ENCODE results near the gene TMEM158. TPM values are rescaled to one million over a fixed set of nuclear protein-coding genes. Genes with fewer than 3 reads are reported as not detected.

TMEM158 gene
- total RNA-seq, 1 experiment from 2014 or later: 25.8 TPM

- no peak for TF ChIP-seq POLR2AphosphoS5 (IDR thresholded peaks at IDR 0.05; ENCODE audit: low read depth, low read length)
- TF ChIP-seq FOSL1 (IDR thresholded peaks at IDR 0.05; ENCODE audit: low read depth): no peak
These were observed 47.7 kb downstream of the TMEM158 start (continued) for GRCh38 chr3:45178183-45179023.

GRCh38 chr3:45176912-45177311, 49.2 kb downstream of the TMEM158 start:
- TF ChIP-seq RAD21 (IDR thresholded peaks at IDR 0.05; ENCODE audit: low read depth) (no peak), ZFX (IDR thresholded peaks at IDR 0.05) (no peak), TCF7L2 (IDR thresholded peaks at IDR 0.05; ENCODE audit: borderline replicate concordance, extremely low read depth, insufficient read depth, insufficient read length) (no peak), CEBPB (IDR thresholded peaks at IDR 0.05; ENCODE audit: low read depth) (no peak), EGR1 (IDR thresholded peaks at IDR 0.05; ENCODE audit: low read depth) (no peak)
- CTCF ChIA-PET: interaction anchor here (1.4 kb wide), 1 partner anchor 33 kb away, joined by 4 read pairs; no protein-coding TSS in a partner anchor
- Histone ChIP-seq H2AFZ (ENCODE audit: low read depth, low read length, poor library complexity, severe bottlenecking) (no peak overlapping the region), H3K27ac (ENCODE audit: low read depth, low read length) (no peak overlapping the region), H3K4me2 (ENCODE audit: low read length) (no peak overlapping the region), H3K9ac (ENCODE audit: low read length) (no peak overlapping the region), H3K79me2 (ENCODE audit: insufficient read depth, low read length) (no peaks in the 10 kb centered on the region), H3K27me3 (ENCODE audit: insufficient read depth, low read length) (no peaks in the 10 kb centered on the region), H3K4me1 (ENCODE audit: control insufficient read depth in 1 of 2, insufficient read depth in 2 of 2, low read length in 2 of 2) (peaks cover 15 to 16% of the 10 kb centered on the region in 2 experiments; a peak in 2 of 4 replicates), H3K9me2 (ENCODE audit: insufficient read depth) (no peaks in the 10 kb centered on the region), H4K20me1 (ENCODE audit: insufficient read depth) (no peaks in the 10 kb centered on the region), H3K9me3 (ENCODE audit: control insufficient read depth in 1 of 2, insufficient read depth in 1 of 2, low read depth in 1 of 2, low read length in 2 of 2) (no peaks in the 10 kb centered on the region), H3K36me3 (ENCODE audit: control insufficient read depth in 1 of 2, insufficient read depth in 2 of 2, low read length in 2 of 2) (no peaks in the 10 kb centered on the region), H3K4me3 (replicated peaks in 1 of 2; ENCODE audit: low read depth in 1 of 2, low read length in 2 of 2) (no peak overlapping the region)
- intact Hi-C loops (cut with micrococcal nuclease): no loop called here
- DNase-seq (ENCODE audit: low read depth, low spot score) (no peak), ATAC-seq (no peak)
- BruUV-seq (replicated peaks): no TSS peak
- RAD21 ChIA-PET (ENCODE audit: low non-redundant PET in 1 of 2, low total read pairs in 2 of 2, uncharacterized antibody in 2 of 2, unreplicated experiment in 2 of 2): no interaction called here
- POLR2A ChIA-PET: interaction anchor here (0.9 to 1.5 kb wide), 3 partner anchors 9 to 42 kb away, joined by 3 read pairs; no protein-coding TSS in a partner anchor

Other genes starting within 250 kb of the TMEM158 start
- gene CLEC3B, start 200.0 kb downstream of the TMEM158 start, total RNA-seq (2021; ENCODE audit: unreplicated experiment): 0.57 TPM
- gene CDCP1, start 79.9 kb downstream of the TMEM158 start, total RNA-seq (2021; ENCODE audit: unreplicated experiment): 196 TPM
- gene LARS2, start 162.3 kb upstream of the TMEM158 start, total RNA-seq (2021; ENCODE audit: unreplicated experiment): 28.6 TPM

Measured in HCT116 (cell line).